Measurements from ENCODE around the gene AFDN. TPM values are rescaled to one million over a fixed set of nuclear protein-coding genes. Genes with fewer than 3 reads are reported as not detected.

The AFDN gene, protein sequence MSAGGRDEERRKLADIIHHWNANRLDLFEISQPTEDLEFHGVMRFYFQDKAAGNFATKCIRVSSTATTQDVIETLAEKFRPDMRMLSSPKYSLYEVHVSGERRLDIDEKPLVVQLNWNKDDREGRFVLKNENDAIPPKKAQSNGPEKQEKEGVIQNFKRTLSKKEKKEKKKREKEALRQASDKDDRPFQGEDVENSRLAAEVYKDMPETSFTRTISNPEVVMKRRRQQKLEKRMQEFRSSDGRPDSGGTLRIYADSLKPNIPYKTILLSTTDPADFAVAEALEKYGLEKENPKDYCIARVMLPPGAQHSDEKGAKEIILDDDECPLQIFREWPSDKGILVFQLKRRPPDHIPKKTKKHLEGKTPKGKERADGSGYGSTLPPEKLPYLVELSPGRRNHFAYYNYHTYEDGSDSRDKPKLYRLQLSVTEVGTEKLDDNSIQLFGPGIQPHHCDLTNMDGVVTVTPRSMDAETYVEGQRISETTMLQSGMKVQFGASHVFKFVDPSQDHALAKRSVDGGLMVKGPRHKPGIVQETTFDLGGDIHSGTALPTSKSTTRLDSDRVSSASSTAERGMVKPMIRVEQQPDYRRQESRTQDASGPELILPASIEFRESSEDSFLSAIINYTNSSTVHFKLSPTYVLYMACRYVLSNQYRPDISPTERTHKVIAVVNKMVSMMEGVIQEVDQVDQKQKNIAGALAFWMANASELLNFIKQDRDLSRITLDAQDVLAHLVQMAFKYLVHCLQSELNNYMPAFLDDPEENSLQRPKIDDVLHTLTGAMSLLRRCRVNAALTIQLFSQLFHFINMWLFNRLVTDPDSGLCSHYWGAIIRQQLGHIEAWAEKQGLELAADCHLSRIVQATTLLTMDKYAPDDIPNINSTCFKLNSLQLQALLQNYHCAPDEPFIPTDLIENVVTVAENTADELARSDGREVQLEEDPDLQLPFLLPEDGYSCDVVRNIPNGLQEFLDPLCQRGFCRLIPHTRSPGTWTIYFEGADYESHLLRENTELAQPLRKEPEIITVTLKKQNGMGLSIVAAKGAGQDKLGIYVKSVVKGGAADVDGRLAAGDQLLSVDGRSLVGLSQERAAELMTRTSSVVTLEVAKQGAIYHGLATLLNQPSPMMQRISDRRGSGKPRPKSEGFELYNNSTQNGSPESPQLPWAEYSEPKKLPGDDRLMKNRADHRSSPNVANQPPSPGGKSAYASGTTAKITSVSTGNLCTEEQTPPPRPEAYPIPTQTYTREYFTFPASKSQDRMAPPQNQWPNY (N-terminal part only)
- total RNA-seq (2014; rRNA removed; shearing (Covaris generic)): 47.6 and 59.9 TPM in 2 replicates
- polyA plus RNA-seq (2015; cell fraction: cytosol; rRNA removed): 25.9 and 27.3 TPM in 2 replicates
- polyA plus RNA-seq (2015; cell fraction: nucleus; rRNA removed): 112 and 120 TPM in 2 replicates

DNA sequence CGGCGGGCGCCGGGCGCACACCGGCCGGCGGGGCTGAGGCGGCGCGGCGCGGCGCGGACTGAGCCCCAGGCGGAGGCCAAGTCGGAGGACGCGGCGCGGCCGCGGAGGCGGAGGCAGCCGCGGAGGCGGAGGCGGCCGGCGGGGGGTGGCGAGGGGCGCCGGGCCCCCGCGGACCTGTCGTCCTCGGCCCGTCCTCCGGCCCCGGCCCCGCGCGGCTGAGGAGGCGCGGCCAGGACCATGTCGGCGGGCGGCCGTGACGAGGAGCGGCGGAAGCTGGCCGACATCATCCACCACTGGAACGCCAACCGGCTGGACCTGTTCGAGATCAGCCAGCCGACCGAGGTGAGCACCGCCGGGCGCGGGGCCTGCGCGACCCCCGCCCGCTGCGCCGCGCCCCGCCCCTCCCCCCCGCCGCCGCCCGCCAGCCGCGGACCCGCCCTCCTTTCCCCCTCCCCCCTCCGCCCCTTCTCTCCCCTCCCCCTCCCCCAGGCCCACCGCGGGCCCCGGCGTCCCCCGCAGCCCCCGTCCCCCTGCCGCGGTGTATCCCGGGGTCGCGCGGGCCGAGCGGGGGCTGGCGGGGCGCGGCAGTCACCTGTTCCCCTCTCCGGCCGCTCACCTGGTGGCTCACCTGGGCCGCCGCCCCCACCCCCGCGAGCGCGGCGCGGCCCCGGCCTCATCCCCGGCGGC lies at the start of gene AFDN:
Gene AFDN (plus strand): TSS at position 16 of the 687 bp plus-strand sequence. CDS start 222 bp downstream, at position 238.
- DNase-seq (ENCODE audit: low read depth): no peak

DNA sequence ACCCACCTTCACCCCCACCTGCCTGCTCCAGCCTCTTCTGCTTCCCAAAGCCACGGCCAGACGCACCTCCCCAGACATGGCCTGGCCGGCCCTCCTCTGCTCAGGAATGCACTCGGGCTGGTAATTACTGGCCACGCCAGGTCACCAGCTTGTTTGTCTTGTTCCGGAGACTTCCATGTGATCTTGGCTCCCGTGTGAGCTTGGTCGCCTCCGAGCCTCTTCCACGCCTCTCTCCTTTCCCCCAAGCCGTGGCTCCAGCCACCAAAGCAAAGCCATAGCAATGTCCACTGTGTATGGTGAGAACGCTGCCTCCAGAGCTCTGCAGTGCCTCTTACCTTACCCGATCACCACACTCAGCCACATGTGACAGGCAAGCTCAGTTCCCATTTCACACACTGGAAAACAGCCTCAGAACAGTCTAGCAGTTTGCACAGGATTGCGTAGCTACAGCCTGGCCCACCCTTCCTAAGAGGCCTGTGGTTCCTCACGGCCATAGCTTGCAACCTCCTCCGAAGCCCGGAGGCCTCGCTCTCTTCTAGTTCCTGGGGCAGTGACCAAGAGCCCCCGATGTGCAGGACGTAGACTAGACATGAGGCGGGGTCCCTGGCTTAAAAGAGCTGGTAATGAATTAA lies 48.1 kb upstream of the AFDN start:
- no peak for DNase-seq (ENCODE audit: low read depth)

DNA sequence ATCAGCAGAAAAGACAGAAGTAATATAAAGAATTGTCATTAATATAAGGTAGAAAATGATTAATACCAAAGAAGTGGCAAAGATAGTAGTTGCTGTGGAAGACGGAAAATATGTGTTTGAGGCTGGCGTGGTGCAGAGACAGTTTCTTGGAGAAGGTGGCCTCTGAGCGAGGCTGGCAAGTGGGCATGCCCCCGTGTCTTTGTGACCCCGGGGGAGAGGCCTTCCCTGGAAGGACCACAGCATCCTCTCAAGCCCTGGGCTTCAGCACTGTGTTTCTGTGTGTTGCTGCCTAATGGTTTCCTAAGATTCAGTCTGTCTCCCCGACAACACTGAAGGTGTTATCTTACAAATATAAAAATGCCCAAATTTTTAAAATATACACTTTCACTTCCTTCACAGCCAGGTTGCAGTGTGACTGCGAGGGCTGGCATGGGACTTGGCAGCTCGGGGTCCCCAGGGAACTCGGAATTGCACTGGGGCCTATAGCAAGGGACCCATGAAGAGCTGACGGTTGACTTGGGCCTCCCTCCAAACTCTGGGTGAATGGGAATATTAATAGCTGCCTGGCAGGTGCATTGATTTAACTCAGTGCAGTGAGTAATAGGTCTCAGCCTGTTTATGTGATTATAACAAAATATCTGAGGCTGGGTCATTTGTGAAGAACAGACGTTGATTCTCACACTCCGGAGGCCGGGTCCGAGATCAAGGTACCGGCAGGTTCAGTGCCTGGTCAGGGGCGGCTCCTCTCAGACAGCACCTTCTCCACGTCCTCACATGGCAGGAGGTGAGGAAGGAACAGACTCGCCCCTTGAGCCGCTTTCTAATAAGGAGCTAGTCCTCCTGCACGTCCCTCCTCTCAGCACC lies 47.4 kb upstream of the AFDN start:
- DNase-seq (ENCODE audit: low read depth): no peak

DNA sequence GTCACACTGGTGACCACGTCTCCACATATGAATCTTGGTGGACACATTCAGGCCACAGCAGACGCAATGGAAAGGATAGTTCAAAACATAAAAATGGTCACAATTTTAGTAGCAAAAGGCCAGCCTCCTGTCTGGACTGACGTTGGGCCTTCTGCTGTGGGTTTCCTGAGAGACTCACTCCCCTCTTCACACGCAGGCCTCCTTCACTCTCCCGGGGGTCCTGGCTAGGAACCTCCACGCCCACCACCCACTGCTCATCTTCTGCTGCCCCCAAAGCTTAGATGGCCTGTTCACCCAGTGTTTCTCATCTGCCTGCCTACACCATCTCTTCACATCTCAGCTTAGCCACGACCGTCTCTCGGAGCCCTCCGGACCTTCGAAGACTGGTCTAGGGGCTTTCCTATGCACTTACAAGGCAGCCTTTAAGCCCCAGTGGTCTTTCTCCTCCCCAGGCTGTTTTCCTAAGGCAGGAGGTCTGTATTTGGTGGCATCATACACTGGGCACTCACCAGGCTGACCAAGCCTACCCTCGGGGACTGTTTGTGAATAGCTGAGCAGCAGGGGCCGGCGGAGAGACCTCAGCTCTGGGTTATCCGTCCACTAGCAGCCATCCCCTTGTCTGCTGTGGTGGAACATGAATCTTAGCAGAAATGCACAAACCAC lies 46.6 kb upstream of the AFDN start:
- no peak for DNase-seq (ENCODE audit: low read depth)

DNA sequence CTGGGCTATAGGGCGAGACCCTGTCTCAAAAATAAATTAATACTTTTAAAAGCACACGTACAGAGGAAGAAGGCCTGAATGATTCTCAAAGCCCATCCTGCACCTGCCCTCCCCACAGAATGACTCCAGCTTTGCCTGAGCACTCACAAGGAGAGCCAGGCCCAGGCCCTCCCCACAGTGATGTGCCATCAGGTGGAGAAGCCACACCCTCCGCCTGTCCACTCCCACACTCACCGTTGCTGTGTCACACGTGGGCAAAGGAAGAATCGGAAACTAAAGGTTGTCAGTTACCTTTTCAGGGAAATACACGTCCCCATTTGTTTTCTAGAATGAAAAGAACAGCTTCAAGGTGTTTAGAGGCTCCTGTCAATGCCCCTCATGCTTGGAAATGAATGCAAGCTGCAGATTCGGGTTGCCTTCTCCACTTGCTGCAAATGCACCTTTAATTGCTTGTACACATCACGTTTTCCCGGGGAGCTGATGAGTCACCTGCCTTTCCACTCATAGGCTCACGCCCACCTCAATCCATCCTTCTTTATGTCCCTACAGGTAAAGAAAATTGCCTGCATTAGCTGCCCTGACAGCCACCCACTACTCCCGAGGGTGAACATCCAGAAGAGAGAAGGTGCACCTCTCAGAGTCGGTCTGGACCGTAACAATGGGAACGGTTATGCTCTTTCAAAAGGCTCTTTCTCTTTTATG lies 45.5 kb upstream of the AFDN start:
- no peak for DNase-seq (ENCODE audit: low read depth)

DNA sequence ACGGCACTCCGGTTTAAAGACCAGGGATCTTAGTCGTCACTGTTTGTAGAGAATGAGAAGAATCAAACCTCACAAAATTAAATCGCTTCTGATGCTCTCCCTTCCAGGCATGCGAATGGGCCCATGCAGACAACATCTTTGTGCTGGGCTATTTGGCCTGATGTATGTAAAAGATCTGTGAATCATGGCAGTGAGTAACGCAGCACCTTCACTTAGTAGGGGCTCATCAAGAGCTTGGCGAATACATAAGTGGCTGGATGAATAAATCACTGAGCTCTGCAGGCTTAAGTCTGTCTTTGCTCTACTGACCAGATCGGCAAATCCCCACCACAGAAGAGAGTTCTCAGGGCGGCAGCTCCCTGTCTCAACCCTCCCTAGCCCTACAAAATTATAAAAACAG lies 44.8 kb upstream of the AFDN start:
- no peak for DNase-seq (ENCODE audit: low read depth)

DNA sequence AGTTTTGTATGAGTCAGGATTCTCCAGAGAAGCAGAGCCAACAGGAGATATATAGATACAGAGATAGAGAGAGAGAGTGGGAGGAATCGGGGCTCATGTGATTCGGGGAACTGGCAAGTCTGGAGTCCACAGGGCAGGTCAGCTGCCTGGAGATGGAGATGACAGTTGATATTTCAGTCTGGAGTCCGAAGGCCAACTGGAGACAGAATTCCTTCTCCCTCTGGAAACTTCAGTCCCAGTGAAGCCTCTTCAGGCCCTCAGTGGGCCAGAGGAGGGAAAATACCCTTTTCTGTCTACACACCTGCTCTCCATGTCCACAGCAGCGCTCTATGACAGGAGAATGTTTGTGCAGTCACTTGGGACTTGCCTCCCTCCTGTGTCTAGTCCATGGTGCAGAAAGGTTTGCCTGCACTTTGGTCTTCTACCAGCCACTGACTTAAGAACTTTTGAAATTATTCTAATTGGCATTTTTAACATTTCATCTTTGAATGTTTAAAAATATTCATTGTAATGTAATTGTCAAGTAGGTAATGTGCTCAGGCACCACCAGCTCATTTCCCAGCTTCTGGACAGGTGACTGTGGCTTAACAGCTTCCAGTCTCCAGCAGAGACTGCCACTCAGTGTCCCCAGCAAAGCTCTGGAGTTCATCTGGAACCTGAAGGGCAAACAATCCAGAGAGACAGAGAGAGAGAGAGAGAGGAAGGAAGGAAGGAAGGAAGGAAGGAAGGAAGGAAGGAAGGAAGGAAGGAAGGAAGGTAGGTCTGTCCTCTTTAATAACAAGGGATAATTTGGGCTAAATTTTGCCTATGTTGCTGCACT lies 43.8 kb upstream of the AFDN start:
- no peak for DNase-seq (ENCODE audit: low read depth)

DNA sequence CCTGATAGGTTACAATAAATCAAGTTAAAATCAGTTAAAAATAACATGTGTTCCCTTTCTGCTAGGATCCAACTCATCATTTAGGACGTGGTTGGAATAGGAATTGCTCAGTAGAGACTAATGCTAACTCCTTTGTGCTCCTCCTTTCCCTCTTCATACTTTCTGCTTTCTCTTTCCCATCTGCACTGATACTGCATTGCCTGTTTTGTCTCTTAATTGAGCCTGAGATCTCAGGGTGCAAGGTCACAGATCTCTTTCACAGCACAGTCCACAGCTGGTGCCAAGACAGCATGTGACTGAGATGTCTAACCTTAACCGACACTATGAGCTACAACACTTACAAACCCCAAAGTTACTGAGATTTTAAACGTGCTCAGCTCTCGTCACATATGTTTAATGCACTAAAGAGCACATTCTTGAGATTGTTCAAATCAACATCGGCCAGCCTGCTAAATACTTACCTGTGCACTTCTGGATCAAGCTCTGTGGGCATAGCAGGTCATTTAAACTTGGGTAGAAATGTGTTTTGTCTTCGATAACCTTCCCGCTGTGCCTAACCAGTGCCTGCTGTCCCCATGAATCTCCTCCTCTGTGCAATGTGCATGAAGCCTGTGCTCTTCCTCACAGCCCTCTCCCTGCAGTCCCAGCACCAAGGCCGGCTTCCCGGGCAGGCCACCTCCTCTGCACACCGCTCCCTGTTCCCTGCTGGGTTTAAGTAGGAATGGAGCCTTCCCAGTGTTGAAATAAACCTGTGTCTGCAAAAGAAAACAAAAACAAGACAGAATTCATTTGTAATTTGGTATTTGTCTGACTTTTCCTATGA lies 39.6 kb upstream of the AFDN start:
- DNase-seq (ENCODE audit: low read depth): no peak

DNA sequence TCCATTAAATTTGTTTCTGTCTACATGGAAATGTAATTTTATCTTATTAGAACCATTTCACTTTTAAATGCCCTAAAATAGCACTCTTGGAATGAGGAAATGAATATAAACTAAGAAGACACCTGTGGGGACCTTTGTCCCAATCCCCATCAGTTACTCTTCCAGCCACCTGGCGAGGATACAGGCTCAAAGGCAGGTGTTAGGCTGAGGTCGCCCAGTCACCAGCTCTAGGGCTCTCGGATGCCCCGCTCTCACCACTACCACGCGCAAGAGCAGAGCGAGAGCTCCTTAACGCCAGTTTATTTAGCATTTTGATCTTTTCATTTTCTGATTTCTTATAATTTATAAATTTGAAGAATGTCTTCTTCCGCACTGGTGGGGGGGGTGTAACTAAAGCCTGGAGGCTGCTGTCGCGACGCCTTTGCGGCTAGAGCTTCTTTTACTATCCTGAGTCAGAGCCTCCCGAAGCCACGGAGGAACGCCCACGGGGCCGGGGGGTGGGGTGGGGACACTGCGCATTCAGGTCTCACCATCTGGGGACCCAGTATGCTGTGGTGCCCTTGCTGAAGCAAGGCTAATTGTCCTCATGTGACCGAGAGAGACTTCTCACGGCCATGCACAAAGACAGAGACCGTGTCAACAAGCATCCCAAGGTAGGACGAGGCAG lies 38.7 kb upstream of the AFDN start:
- DNase-seq (ENCODE audit: low read depth): no peak

DNA sequence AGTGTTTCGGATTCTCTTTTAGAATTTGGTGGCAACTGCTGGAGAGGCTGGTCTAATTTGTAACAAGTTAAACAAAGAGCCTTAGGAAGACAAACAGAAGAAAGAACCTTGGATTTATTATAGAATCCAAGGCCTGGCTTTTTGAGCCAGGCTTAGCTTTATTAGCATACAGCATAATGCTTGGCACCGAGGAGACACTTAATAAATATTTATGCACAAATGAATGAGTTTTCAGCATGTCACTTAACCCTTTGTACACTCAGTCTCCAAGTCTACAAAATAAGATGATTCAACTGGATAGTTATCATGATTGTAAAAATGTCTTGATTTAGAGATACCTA lies 38.2 kb upstream of the AFDN start:
- no peak for DNase-seq (ENCODE audit: low read depth)

DNA sequence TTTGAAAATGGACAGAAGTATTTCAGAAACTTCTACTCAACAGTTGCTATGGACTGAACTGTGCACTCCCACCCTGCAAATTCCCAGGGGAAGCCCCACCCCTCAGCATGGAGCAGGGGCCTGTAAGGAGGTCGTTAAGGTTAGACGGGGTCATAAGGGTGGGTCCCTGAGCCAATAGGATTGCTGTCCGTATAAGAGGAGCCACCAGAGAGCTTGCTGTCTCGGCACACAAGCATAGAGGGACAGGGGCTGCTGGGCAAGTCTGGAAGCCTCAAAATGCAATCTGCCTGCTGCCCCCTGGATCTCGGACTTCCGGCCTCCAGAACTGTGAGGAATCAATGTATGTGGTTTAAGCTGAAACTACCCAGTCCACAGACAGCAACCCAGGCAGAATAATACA lies 37.4 kb upstream of the AFDN start:
- no peak for DNase-seq (ENCODE audit: low read depth)

DNA sequence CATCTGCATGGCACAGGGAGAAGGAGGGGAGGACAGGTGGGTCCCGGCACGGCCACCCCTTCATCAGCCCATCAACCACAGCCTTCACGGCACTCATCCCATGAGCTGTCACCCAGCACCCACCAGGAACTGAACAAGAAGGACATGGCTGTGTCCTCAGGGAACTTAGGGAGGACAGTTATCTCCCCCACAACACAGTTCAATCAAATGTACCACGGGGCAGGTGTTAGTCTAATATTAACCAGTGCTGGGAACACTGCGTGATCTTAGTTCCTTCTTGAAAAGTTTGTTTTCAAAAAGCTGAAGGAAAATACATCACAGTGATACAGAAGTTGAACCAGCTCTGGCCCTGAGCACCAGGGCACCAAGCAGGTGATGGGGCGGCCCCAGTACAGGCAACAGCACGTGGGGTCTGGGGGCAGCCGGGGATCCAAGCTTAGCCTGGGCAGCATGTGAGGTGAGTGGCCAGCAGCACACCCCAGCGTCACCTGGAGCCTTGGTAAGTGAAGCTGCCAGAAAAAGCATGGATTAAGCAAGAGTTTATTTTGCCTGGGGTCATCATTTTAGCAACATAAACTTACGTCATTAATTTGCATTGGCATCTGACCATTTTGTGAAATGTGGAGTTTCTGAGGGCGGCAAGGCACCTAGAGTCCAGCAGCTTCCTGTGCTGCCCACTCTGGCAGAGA lies 35.5 kb upstream of the AFDN start:
- DNase-seq (ENCODE audit: low read depth): peak; percentile 3

DNA sequence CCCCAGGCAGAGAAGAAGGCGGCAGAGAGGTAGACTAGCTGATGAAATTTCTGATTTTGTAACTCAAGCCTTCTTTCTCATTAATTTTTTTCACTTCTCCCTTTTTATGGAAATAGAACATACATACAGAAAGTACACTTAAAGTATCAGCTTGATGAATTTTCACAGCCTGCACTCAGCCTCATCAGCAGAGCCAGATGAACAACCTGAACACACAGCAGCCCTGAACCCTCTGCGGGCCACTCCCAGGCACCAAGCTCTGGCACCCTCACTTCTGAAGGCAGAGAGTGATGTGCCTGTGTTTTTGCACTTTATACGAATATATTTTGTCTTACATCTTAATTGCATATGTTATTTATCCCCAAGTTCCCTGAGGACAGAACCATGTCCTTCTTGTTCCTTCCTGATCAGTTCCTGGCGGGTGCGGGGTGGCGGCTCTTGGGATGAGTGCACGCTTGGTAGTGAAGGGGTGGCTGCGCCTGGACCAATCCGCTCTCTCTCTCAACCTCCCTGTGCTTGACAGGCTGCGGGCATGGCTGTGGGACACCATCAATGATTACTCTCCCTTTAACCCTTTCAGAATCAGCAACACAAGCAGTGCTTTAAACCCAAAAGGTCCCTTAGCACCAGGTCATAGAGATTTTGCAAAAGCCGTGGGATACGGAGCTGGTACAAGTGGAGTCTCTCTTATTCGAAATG lies 34.8 kb upstream of the AFDN start:
- DNase-seq (ENCODE audit: low read depth): no peak

DNA sequence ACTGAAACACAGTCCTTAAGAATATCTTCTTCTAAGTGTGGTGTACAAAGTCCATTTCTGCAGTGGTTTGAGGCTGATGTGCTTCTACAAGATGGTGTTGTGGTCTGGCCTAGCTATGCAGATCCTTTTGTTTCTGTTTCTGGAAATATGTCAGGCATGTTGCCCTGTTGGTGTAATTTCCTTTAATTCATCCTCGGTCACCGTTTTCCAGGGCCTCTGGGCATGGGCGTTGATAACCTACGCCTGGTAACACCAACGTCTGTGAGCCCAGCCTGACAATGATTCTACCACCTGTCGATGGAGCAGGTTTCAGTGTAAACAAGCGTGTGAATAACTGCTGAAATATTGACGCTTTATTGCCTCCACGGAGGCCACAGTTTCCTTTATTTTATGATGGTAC lies 33.3 kb upstream of the AFDN start:
- no peak for DNase-seq (ENCODE audit: low read depth)

All from HT1080 (cell line).